ENCODE results near the gene PARD3B. TPM values are rescaled to one million over a fixed set of nuclear protein-coding genes. Genes with fewer than 3 reads are reported as not detected.
"Not testable (repeated sequence)": the region's sequence is repeated elsewhere in the genome, so short reads cannot be mapped to it uniquely, and the experiment has no call there.

The PARD3B gene
- total RNA-seq, 1 donor from 2014 or later: 6.5 TPM

DNA sequence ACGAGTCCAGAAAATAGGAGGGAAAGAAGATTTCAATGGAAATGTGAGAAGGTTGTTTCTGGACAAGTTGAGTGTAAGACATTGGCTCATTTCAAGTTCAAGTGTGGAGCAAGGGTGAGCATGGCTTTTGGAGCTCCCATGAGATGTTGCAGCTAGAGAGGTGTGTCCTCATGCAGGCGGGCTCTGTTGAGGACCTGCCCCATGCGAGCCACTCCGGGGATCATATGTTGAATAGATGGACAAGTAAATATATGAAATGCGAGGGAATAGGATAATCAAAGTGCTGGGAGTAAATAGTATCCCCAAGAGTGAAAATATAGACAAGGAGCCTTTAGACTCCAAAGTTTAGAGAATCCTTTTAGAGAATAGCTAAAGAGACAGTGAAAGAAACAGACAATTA, 936.6 kb downstream of the PARD3B start:
- TF ChIP-seq, protein P1, sequence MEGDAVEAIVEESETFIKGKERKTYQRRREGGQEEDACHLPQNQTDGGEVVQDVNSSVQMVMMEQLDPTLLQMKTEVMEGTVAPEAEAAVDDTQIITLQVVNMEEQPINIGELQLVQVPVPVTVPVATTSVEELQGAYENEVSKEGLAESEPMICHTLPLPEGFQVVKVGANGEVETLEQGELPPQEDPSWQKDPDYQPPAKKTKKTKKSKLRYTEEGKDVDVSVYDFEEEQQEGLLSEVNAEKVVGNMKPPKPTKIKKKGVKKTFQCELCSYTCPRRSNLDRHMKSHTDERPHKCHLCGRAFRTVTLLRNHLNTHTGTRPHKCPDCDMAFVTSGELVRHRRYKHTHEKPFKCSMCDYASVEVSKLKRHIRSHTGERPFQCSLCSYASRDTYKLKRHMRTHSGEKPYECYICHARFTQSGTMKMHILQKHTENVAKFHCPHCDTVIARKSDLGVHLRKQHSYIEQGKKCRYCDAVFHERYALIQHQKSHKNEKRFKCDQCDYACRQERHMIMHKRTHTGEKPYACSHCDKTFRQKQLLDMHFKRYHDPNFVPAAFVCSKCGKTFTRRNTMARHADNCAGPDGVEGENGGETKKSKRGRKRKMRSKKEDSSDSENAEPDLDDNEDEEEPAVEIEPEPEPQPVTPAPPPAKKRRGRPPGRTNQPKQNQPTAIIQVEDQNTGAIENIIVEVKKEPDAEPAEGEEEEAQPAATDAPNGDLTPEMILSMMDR (IDR thresholded peaks at IDR 0.05; ENCODE audit: insufficient read depth, low read length, poor library complexity, severe bottlenecking): no peak
- H3K27me3 ChIP-seq (ENCODE audit: control insufficient read depth, insufficient read depth, low read length): no peaks in the 10 kb centered on the region
- no peaks in the 10 kb centered on the region for H3K36me3 ChIP-seq (ENCODE audit: control insufficient read depth, insufficient read depth, low read length)
- DNase-seq (ENCODE audit: low read depth): no peak
- no peak overlapping the region for H3K4me3 ChIP-seq (ENCODE audit: low read depth, low read length)

DNA sequence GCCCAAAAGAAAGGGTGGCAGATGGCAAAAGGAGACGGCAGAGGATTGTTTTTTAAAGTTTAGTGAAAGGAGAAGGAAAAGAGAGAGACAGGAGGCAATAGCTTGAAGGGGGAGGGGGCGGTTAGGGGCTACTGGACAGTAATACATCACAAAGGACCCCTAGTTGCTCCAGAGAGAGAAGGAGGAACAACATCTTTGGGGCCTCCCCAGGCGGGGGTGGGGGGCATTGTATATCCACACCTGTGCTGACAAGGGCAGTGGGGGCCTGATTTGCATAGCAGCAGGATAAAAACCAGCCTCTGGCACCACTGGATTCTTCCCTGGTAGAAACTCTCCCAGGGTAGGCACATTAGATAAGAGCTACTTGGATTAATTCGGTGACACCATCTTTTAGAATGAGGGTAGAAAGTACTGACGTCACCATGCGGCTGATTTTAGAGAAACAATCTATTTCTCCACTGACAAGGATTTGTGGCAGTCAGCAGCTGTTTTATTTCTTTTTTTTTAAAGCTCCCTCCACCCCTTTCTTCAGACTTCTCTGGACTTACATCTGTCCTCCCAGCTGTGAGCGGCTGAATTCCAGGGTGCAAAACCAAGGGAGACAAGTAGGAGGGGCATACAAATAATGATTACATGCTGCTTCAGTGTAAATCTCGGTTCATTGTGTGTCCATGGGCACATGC, 937.3 kb downstream of the PARD3B start:
- no peaks in the 10 kb centered on the region for H3K27me3 ChIP-seq (ENCODE audit: control insufficient read depth, insufficient read depth, low read length)
- TF ChIP-seq, protein P1 (IDR thresholded peaks at IDR 0.05; ENCODE audit: insufficient read depth, low read length, poor library complexity, severe bottlenecking): no peak
- H3K4me3 ChIP-seq (ENCODE audit: low read depth, low read length): no peak overlapping the region
- DNase-seq (ENCODE audit: low read depth): no peak
- no peaks in the 10 kb centered on the region for H3K36me3 ChIP-seq (ENCODE audit: control insufficient read depth, insufficient read depth, low read length)

DNA sequence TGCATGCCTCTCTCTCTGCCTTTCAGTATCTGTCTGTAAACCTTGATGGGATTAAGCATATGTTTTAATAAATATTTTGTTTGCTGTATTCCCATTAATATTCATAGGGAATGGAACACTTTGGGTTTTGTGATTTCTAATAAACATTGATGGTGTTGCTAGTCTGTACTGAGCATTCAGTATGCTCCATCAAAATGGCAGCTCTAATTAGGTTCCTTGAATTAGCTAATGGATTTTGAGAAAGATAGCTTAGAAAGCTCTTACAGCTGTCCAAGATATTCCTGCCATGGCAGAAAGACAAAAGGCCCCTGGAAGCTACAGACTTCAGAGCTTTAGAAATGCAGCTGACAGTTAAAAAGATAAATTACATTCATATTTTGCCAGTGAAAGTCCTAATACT, 937.8 kb downstream of the PARD3B start:
- no peak for DNase-seq (ENCODE audit: low read depth)
- Histone ChIP-seq H3K4me3 (ENCODE audit: low read depth, low read length) (no peak overlapping the region), H3K27me3 (ENCODE audit: control insufficient read depth, insufficient read depth, low read length) (no peaks in the 10 kb centered on the region), H3K36me3 (ENCODE audit: control insufficient read depth, insufficient read depth, low read length) (no peaks in the 10 kb centered on the region)
- TF ChIP-seq, protein P1 (IDR thresholded peaks at IDR 0.05; ENCODE audit: insufficient read depth, low read length, poor library complexity, severe bottlenecking): no peak

DNA sequence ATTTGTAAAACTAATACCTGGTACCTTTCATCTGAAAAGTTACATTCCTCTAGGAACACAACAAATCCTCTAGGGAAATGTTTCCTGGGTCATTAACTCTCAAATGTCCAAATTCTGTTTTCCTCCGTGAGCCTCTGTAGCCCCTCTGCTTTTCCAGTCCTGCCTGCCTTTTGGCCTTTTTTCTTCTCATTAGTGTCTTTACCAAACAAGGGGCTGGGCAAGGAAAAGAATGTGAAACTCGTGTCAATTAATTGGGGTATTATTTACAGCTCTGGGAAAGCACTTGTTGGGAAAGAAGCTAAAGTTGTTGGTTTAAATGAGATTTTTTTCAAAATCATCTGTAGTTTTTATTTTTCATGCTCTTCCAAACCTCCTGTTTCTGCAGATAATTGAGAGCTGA, 938.9 kb downstream of the PARD3B start:
- DNase-seq (ENCODE audit: low read depth): no peak
- Histone ChIP-seq H3K4me3 (ENCODE audit: low read depth, low read length) (no peak overlapping the region), H3K27me3 (ENCODE audit: control insufficient read depth, insufficient read depth, low read length) (no peaks in the 10 kb centered on the region), H3K36me3 (ENCODE audit: control insufficient read depth, insufficient read depth, low read length) (no peaks in the 10 kb centered on the region)
- TF ChIP-seq, protein P1 (IDR thresholded peaks at IDR 0.05; ENCODE audit: insufficient read depth, low read length, poor library complexity, severe bottlenecking): no peak

DNA sequence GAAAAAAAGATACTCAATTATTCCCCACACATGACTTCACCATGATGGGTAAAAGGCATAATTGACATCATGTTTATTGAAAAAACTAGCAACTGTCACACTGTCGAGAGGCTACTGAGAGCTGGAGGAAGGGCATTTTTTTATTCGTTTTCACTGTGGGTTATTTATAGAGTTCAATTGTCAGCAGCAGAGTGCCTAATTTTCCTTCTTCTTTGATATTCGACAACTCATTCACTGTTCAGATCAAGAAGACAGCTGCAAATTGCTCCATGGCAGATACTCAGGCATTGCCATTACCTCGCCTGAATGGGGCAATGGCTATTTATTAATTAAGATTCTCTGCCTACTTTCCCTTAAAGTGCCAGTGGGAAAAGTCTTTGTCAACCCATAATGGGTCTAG, 939.5 kb downstream of the PARD3B start:
- H3K27me3 ChIP-seq (ENCODE audit: control insufficient read depth, insufficient read depth, low read length): no peaks in the 10 kb centered on the region
- H3K36me3 ChIP-seq (ENCODE audit: control insufficient read depth, insufficient read depth, low read length): no peaks in the 10 kb centered on the region
- TF ChIP-seq, protein P1 (IDR thresholded peaks at IDR 0.05; ENCODE audit: insufficient read depth, low read length, poor library complexity, severe bottlenecking): no peak
- no peak for DNase-seq (ENCODE audit: low read depth)
- no peak overlapping the region for H3K4me3 ChIP-seq (ENCODE audit: low read depth, low read length)

DNA sequence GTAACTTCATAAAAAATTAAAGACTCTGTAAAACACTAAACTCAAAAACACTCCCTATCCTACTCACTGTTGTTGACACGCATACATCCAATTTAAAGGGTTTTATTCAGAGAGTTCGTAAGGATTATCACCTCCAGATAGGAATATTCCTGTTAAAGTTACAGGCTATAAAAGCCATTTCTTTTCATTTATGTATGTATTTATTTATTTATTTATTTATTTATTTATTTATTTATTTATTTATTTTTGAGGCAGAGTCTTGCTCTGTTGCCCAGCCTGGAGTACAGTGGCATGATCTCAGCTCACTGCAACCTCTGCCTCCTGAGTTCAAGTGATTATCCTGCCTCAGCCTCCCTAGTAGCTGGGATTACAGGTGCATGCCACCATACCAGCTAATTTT, 948.3 kb downstream of the PARD3B start:
- H3K36me3 ChIP-seq (ENCODE audit: control insufficient read depth, insufficient read depth, low read length); DNase-seq (ENCODE audit: low read depth); H3K4me3 ChIP-seq (ENCODE audit: low read depth, low read length); H3K27me3 ChIP-seq (ENCODE audit: control insufficient read depth, insufficient read depth, low read length): not testable (repeated sequence)

All from kidney epithelial cell (primary cell).